ENCODE results near the gene SPIN1. TPM values are rescaled to one million over a fixed set of nuclear protein-coding genes. Genes with fewer than 3 reads are reported as not detected.

Gene SPIN1
- total RNA-seq, 4 donors from 2014 or later, result 44.3 to 49.6 (median 49.5) TPM

- no peak for DNase-seq (ENCODE audit: low spot score in 2 of 2)
- WGBS, 2 donors, result 91% methylated on average over 3 of the region's 3 CpGs
- no peak for TF ChIP-seq CTCF (IDR thresholded peaks at IDR 0.05)
- TF ChIP-seq POLR2A (IDR thresholded peaks at IDR 0.05), result no peak
- H3K4me3 ChIP-seq (ENCODE audit: low read depth, poor library complexity, severe bottlenecking), result no peak overlapping the region
- intact Hi-C loops (cut with DNase I; ENCODE audit: low total_unique reads), result no loop called here
Observed at GRCh38 chr9:88438811-88439210, 50.6 kb downstream of the SPIN1 start.

DNA sequence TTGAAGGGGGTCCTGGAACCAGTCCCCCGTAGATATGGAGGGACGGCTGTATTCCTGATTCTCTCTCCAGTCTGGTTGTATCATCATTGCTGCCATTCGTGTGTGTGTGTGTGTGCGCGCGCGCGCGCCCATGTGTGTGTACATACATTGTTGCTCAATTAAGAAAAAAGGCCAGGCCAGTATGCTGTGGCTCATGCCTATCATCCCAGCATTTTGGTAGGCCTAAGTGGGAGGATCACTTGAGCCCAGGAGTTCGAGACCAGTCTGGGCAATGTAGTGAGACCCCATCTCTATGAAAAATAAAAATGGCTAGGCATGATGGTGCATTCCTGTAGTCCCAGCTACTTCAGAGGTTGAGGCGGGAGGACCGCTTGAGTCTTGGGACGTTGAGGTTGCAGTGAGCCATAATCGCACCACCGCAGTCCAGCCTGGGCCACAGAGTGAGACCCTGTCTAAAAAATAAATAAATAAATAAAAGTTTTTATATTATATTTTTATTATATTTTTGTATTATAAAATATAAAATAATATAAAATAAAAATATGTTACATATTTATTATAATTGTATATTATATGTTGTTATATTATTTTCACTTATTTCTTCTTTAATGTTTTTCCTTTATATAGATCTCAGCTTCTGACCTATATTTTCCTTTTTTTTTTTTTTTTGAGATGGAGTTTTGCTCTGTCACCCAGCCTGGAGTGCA lies 53.2 kb downstream of the SPIN1 start:
- intact Hi-C loops (cut with DNase I; ENCODE audit: low total_unique reads), result no loop called here
- WGBS, 2 donors, result 97% methylated on average over 15 of the region's 15 CpGs
- H3K4me3 ChIP-seq (ENCODE audit: low read depth, poor library complexity, severe bottlenecking), result no peak overlapping the region
- no peak for TF ChIP-seq CTCF (IDR thresholded peaks at IDR 0.05)
- no peak for TF ChIP-seq POLR2A (IDR thresholded peaks at IDR 0.05)
- no peak for DNase-seq (ENCODE audit: low spot score in 2 of 2)

- no peak overlapping the region for H3K4me3 ChIP-seq (ENCODE audit: low read depth, poor library complexity, severe bottlenecking)
- intact Hi-C loops (cut with DNase I; ENCODE audit: low total_unique reads), result no loop called here
- WGBS, 2 donors, result 93 to 94% methylated on average over 7 of the region's 7 CpGs
- TF ChIP-seq CTCF (IDR thresholded peaks at IDR 0.05), result no peak
- TF ChIP-seq POLR2A (IDR thresholded peaks at IDR 0.05), result no peak
- no peak for DNase-seq (ENCODE audit: low spot score in 2 of 2)
Observed at GRCh38 chr9:88443480-88444113, 55.4 kb downstream of the SPIN1 start.

DNA sequence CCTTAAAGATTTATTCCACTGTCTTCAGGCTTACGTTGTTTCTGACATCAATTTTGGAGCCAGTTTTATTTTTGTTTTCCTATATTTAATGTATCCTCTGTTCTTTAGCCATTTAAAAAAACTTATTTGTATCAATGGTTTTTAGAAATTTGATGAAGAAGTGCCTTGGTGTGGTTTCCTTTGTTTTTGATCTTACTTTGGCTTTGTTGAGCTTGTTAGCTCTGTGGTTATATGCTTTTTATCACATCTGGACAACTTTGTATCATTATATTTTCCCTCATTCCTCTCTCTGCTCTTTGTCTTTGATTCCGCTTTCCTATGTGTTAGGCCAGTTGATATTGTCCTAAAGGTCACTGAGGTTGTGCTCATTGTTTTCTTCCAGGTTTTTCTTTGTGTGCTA lies 58.5 kb downstream of the SPIN1 start:
- intact Hi-C loops (cut with DNase I; ENCODE audit: low total_unique reads), result no loop called here
- TF ChIP-seq POLR2A (IDR thresholded peaks at IDR 0.05), result no peak
- no peak for TF ChIP-seq CTCF (IDR thresholded peaks at IDR 0.05)
- DNase-seq (ENCODE audit: low spot score in 2 of 2), result no peak
- WGBS, 2 donors, result 94 to 97% methylated on average over 2 of the region's 2 CpGs
- H3K4me3 ChIP-seq (ENCODE audit: low read depth, poor library complexity, severe bottlenecking), result no peak overlapping the region

GRCh38 chr9:88447431-88447830 lies 59.2 kb downstream of the SPIN1 start:
- TF ChIP-seq CTCF (IDR thresholded peaks at IDR 0.05), result no peak
- TF ChIP-seq POLR2A (IDR thresholded peaks at IDR 0.05), result no peak
- DNase-seq (ENCODE audit: low spot score in 2 of 2), result no peak
- 85 to 86% methylated on average over 4 of the region's 4 CpGs for WGBS, 2 donors
- H3K4me3 ChIP-seq (ENCODE audit: low read depth, poor library complexity, severe bottlenecking), result no peak overlapping the region
- intact Hi-C loops (cut with DNase I; ENCODE audit: low total_unique reads), result no loop called here
